GM06990 (cell line): ENCODE data around the gene LRRC7.

Source experiments
- DNase-seq: peaks from one replicate; pipeline ENCODE4 v3.0.0-alpha.2; 2011; ENCODE audit not compliant: insufficient read length; ENCODE audit errors: extremely low read depth
- H3K27me3 ChIP-seq: replicated peaks from 2 replicates; pipeline ENCODE4 v1.6.0; 2011; ENCODE audit warnings: low read length; ENCODE audit not compliant: control insufficient read depth, insufficient read depth
- H3K36me3 ChIP-seq: 2 replicates; pipeline ENCODE4 v1.5.1; 2011; ENCODE audit warnings: low read length; ENCODE audit not compliant: control insufficient read depth, insufficient read depth
- H3K4me3 ChIP-seq: replicated peaks from 2 replicates; pipeline ENCODE4 v1.5.1; 2011; ENCODE audit warnings: low read depth, mild to moderate bottlenecking, control low read depth, low read length
- TF ChIP-seq, protein P1 (sequence below): IDR thresholded peaks from 2 replicates; pipeline ENCODE4 v1.5.1; 2011; ENCODE audit warnings: low read length, control low read depth, mild to moderate bottlenecking, inconsistent platforms; ENCODE audit not compliant: insufficient read depth, poor library complexity, severe bottlenecking

LRRC7 gene

GRCh38 chr1:69540052-69540451, 27.7 kb upstream of the LRRC7 start:
- DNase-seq = no peak

GRCh38 chr1:69551476-69552324, 16.0 kb upstream of the LRRC7 start:
- no peak overlapping the region for H3K4me3 ChIP-seq
- DNase-seq = no peak
- no peaks in the 10 kb centered on the region for H3K36me3 ChIP-seq
- no peaks in the 10 kb centered on the region for H3K27me3 ChIP-seq
- TF ChIP-seq, protein P1, sequence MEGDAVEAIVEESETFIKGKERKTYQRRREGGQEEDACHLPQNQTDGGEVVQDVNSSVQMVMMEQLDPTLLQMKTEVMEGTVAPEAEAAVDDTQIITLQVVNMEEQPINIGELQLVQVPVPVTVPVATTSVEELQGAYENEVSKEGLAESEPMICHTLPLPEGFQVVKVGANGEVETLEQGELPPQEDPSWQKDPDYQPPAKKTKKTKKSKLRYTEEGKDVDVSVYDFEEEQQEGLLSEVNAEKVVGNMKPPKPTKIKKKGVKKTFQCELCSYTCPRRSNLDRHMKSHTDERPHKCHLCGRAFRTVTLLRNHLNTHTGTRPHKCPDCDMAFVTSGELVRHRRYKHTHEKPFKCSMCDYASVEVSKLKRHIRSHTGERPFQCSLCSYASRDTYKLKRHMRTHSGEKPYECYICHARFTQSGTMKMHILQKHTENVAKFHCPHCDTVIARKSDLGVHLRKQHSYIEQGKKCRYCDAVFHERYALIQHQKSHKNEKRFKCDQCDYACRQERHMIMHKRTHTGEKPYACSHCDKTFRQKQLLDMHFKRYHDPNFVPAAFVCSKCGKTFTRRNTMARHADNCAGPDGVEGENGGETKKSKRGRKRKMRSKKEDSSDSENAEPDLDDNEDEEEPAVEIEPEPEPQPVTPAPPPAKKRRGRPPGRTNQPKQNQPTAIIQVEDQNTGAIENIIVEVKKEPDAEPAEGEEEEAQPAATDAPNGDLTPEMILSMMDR = no peak

More at GRCh38 chr1:69540052-69540451, 27.7 kb upstream of the LRRC7 start:
- Histone ChIP-seq H3K27me3 (no peaks in the 10 kb centered on the region), H3K36me3 (no peaks in the 10 kb centered on the region), H3K4me3 (no peak overlapping the region)
- TF ChIP-seq, protein P1 = no peak

DNA sequence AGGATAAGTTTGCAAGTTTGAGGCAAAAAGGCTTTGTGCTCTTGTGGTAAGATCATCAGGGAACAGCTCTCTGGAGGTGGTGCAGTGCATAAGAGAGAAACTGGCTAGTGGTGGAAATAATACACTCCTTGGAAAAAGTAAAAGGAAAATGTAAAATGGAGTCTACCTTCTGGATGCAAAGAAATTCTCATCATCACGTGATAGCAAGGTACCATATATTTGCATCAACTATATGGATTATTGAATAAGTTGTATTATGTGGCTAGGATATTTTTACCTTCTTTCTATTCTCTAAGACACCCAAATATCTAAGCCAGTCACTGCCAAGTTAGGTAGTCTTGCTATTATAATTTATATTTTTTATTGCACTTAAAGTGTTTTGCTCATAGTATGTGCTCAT, 14.0 kb upstream of the LRRC7 start:
- no peak for DNase-seq
- TF ChIP-seq, protein P1 = no peak
- H3K36me3 ChIP-seq = no peaks in the 10 kb centered on the region
- H3K4me3 ChIP-seq = no peak overlapping the region
- H3K27me3 ChIP-seq = no peaks in the 10 kb centered on the region

- Histone ChIP-seq H3K4me3 (no peak overlapping the region), H3K36me3 (no peaks in the 10 kb centered on the region), H3K27me3 (no peaks in the 10 kb centered on the region; the same call in 1 of the 2 replicates)
- TF ChIP-seq, protein P1 = no peak
- DNase-seq = no peak
These were observed 876 bp downstream of the LRRC7 start for GRCh38 chr1:69568421-69569174.

DNA sequence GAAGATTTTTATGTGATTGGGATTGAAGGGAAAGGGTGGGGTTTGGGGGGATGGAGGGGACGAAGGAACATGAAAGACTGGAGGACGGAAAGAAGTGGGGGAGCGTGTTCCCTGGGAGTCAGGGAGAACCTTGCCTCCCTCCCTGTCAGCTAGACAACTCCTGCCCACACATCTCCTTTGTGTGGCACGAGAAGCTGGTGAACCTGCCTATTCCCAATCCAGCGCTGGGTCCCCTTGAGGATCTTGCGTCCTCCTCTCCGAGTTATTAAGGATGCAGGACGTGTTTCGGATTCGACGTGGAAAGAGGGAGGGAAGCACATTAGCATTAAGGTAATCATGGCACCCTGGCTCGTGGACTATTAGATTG, 1.4 kb downstream of the LRRC7 start:
- Histone ChIP-seq H3K27me3 (no peaks in the 10 kb centered on the region; the same call in 1 of the 2 replicates), H3K36me3 (no peaks in the 10 kb centered on the region), H3K4me3 (no peak overlapping the region)
- no peak for DNase-seq
- TF ChIP-seq, protein P1 = no peak
